NCI-H2171 (cell line): ENCODE data around the gene KIF16B.

Source experiments
- DNase-seq: peaks from one replicate; lab custom pipeline; 2025; lab: John Stamatoyannopoulos, UW

The KIF16B gene

DNA sequence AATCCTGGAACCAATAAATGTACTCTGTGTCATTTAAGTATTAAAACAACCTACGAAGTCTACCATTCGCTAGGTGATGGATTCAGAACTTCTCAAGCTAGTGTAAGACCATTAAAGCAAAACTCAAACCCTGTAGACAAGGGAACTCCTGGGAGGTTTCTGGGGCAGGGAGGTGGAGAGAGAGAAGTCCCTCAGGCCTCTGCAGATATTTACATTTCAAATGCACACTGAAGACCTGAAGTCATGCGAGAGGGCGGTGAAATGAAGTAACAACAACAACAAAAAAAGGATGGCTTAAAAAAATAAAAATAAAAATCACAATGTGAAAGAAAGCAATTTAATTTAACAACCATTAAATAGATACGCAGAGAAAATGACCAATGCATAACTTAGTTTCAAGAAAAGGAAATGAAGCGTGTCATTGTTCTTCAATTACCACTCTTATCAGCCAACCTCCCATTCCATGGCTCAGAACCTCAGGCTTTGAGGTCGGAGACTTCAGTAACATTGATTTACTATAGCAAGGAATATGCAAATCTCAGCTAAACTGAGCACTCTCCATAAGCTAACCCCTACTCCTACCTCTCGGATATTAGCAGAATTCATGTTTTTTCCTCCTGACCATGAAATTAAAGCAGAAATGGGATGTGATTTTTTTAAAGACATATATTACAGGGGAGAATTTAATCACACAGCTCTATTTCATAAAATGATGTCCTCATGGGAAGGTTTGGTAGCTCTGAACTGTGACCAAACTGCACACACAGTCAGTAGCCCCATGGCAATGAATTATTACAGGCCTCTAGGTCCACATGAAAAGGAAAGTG is 140.6 kb downstream of the KIF16B start:
- no peak for DNase-seq

DNA sequence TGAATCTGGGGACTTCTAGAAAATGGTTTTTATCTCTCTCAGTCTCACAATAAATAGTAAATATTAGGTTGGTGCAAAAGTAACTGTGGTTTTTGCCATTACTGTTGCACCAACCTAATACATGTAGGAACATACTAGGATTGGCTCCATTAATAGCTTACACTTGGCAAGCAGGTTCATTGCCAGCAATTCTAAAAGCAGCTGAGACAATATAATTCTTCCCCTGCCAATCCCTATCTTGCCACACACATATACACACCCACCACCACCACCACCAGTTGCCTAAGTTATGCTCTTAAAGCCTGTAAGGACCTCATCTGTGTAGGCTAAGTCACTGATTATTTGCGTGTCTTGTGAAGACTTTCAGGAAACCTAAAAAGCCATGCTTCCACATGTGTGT is 145.1 kb downstream of the KIF16B start:
- DNase-seq = no peak

DNA sequence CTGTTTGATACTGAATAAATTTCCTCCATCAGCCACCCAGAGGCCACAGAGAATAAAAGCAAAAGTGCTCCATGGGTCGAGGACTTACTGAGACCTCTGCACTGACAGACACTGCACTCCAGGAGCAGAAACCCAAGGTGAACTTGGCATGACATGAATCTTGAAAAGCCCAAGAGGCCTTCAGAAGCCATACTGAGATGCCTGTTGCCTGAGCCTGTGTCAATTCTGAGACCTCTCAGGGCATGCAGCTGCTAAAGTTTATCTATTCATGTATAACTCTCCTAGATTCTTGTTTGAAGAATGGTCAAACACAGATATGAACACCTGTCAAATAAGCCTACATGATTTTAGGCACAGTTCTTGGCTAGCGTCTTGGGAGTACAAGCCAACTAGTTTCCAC is 145.7 kb downstream of the KIF16B start:
- no peak for DNase-seq

DNA sequence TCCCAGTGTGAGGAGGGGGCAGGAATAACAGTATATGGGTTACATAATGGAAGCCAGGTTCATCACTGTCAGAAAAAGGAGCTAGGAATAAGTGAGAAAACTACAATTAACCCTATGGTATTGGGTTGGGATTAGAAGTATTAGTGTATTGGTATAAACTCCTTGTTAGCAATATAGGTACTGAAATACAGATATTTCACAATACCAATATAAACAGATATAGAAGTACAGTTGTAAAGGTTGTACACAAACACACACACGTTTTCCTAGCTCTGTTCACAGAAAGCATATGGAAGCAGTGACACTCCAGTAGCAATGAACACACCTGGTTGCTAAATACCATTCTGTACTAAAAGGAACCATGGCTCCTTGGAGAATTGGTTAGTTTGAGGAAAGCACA is 148.5 kb downstream of the KIF16B start:
- DNase-seq = no peak

DNA sequence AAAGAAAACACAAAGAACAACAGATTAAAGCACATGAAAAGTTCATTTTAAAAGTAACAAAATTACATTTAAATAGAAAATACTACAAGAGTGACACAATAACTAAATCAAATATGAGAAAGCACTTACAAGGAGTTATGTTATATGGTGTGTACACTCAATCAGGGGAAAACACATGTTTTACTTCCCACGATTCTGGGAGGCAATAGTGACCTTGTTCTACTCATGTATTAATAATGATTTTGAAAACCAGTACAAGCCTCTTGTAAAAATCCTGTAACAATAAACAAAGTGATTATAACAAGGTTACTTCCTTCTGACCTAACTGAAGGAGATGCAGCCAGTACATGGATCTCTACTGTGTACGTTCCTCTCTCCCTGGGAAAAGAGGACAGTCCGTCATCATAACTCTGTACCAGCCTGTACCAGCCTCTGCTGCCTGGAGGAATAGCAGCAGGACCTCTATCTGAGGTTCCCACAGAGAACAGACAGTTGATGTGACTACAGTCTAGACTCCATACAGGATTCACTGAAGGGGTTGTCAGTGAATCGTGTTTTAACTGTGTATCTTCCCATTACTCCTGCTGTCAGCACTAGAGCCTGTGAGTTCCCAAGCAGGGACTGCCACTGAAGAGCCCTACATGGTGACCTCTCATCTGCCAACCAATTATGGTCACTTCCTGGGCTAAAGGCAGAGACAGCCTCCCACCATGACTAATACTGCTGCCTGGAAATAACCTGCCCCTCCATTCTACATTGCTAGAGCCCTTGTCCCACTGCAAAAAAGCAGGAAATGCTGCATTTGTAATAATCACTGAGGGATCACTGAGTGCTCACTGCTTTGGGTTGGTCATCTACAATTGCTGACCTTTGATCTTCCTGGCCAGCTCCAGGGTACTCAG is 149.7 kb downstream of the KIF16B start:
- DNase-seq = no peak

DNA sequence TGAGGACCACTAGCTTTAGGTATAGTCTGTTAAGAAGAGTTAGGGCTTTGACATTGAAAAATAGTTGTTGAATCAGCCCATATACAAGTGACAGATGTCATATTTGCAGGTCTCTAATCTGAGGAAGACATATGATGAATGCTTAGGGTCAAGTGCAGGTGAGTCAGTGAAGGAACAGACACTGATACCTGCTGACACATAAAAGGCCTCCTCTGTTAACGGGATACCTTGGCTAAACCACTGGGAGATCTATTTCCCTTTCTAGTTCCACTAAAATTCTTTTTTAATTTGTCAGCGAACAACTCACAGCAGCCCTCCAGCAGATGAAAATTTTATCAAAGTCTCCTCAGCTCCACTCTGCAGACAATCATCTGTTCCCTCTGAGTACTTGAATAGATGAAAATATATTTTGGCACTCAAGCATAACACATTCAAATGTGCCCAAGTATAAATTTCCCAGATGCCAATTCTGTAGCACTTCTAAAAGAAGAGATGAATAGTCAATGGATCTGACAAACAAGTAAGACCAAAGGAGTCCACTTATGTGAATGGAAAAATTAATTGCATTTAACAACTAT is 154.0 kb downstream of the KIF16B start:
- no peak for DNase-seq

DNA sequence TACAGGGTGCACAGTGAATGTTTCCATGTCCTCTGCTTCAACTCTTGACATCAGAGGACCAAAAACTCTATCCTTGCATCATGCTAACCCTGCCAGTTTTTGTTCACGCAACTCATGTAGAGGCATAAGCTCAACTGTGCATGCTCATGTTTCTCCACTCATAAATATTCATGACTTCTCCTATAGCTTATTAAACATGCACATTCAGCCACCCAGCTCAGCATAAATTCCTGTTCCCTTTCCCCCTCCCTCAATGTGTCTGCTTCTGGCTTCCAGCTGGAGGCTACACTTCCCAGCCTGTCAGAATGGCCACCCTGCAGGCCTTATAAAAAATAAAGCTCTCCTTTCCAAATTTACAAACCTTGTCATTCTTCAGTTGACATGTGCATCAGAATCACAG is 154.6 kb downstream of the KIF16B start:
- no peak for DNase-seq

DNA sequence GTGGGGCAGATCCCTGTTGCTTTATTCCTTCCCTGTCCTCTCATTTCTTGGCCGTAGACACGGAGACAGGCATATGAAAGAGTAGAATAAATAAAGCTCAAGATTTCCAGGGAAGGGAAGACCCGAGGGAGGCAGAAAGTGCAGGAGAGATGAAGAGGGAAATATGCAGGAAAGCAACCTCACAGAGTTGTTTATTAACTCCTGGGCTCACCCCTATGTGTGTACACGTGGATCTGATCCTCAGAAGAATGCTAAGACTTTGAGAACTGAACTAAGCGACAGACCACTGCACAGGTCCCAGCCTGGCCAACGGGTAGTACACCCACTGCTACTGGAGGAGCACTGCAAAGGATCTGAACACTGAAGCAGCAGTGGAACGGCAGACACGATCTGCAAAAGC is 156.2 kb downstream of the KIF16B start:
- no peak for DNase-seq

DNA sequence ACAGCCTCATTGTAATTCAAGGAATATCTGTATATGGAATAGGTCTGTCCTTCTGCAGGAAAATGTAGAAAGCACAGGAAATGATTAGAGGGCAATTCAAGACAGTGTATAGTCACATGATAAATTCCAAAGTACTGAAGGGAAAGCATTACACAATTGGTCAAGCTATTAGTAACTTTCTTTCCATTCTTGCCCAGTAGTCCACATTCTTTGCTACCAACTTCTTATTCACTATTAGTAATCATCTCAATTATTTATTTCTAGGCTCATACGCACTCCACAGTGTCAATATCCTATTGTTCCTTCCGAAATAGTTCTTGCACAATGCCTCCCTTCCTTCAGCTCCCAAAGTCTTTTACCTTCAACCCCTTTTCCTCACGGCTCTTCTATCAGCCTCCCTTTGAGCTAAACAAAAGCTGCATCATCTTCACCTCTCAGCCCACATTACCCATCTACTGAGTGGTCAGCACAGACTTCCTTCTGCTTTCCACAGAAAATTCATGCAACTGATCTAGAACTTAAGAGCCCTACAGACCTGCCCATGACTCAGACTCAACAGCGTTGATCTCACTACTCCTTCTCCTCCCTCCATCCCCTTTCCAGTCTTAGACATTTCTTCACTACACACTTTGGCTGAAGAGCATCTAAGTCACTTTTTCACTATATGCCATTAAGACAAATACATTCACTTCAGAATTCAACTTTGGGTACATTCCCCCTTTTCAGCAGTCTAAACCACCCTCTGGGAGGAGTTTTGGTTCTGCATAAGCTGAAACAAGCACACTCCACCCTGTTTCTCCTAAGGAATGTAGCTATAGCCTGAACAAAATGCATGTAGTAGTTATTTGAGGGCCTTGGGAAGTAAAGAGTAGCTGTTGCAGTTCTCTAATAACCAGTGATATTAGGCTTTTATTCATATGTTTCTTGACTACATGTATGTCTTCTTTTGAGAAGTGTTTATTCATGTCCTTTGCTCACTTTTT is 157.9 kb downstream of the KIF16B start:
- no peak for DNase-seq

DNA sequence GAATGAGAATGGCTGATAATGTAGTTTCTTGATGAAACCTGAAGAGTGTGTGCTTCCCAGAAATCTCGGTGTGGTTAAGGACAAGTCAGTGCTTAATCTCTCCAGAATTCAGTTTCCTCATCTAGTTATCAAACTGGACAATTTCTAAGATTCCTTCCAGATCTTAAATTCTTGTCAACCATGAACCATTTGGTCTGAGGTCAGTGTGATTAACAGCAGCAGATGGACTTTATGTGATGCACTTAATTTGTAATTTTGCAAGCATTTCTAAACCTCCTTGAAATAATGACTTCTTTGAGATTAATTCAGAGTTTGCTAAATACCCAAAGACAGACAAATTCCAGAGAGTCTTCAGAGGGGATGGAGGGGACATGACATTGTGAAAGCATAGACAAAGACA is 160.3 kb downstream of the KIF16B start:
- no peak for DNase-seq

DNA sequence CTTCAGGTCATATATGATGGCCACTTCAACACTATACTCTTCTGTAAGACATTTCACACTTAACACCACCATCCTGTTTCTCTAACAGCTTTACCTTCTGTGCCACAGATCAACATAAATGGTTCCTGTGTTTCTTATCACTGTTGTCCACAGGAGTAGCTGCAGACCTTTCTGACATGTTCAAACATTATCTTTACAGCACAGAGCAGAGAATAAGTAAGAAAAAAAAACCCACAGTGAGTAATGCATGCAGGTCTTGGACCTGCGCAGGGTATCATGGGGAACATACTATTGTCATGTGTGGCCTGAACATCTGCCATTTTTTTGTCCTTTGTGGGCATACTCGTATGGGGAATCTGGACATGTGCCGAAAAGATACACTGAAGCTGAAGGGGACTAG is 161.9 kb downstream of the KIF16B start:
- DNase-seq = no peak

DNA sequence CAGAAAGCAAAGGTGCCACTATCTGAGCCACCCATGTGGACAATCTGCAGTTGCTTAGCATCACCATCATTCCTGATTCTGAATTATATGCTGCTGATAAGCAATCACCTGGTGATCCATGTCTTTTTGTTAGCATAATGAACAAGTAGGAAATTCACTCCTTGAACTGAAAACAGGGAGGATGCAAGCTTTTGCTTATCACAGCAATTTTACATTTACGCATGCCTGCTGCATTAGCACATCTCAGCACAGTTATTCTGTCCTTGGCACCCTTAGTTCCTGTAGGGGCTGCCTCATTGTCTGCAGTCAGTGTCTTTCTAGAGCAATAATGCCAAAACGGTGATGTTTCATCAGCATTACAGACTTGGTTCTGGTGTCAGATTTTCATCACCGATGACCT is 162.6 kb downstream of the KIF16B start:
- DNase-seq = no peak

DNA sequence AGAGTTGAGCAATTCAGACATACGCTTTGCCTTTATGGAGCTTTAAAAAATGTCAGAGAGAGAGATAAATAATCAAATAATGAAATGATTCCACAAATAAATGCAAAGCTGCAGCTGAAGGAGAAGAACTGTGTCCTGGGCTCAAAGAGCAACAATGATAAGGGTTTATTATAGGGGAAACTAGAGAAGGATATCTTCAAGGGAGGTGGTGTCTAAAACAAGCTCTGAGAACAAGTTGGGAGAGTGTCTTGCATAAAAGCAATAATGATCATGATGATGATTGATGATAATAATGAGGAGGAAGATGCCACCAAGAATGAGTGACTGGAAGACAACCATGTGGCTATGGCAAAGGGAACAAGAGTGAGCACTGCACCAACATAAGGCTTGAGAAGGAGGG is 164.3 kb downstream of the KIF16B start:
- no peak for DNase-seq

DNA sequence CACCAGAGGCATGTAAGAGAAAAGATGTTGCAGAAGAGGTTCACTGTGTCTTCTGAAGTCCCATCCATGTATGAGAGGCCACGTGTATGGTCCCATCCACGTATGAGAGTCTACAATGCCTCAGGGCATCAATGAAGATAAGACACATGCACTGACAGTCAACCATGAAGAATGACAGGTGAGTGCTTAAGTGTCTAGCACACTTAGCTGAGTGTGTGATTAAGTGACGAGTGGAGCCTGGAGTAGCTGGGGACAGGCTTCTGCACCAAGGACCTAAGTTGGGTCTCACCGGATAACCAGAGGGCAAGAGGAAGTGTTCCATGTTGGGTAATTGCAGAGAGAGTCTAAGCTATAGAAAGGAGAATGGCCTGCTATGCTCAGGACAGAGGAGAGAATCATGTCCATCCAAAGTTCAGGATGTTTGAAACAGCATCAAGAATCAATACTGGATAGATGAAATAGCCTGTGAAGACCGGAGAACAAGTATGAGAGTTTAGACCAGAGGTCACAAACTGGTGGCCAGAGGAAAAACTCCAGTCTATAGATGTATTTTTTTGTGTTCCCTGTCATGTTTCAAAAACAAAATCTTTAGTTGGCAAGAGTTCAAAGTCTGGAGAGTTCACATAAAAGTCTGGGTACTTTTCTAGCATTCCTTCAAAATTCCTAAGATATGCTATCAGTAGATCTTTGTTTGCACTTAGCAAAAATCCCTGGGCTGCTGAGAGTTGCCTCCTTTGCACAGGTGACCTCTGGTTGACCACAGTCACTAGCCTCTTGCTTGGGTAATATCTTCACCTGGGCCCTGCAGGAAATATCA is 165.8 kb downstream of the KIF16B start:
- DNase-seq = no peak

DNA sequence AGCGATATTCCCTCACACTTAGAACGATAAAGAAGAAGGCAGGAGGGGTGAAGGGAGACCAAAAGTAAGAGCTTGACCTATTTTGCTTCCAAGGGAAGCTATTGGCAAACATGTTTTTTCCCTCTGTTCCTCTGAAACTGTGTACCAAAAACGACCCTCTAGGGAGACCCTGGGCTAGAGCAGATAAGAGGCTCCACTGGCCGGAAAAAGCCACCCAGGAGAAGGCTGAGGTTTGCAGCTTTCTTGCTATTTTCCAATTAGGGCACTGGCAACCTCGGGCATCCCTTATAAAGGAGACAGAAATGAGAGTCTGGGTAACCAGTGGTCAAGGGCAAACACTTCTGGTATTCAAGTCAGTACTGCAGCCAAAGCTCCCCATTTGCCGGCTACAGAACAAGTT is 168.0 kb downstream of the KIF16B start:
- DNase-seq = no peak

DNA sequence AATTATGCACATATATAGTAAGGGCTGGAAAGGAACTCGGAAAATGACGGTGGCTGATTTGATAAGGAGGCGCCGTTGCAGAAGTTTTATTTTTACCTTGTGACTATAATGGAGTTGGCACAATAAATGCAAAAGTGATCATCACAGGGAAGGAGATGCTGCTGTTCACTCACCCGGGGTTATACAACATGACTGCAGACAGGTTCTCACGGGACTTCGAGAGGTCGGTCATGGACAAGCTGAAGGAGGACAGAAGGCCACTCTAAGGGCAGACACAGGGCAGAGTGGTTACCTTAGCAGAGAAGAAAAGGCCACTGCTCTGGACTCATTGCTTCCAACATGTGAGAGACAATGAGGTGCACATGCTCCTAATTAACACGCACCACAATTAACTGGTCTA is 168.6 kb downstream of the KIF16B start:
- DNase-seq = no peak

DNA sequence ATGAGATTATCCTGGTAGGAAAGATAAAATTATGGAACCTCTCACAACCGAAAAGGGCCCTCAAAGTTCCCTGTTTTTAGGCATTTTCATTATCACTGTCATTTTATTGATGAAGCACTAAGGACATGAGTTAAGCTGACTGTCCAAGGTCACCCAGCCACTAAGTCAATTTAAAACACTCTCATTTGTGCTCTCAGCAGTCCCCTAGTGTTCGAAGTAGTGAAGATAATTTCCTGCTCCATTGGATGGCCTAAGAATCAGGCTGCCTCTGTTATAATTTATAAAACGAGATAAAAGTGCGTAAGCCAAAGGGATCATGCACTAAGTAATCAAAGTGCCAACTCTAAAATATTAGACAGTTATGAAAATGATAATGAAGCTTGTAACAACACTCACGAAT is 169.1 kb downstream of the KIF16B start:
- DNase-seq = no peak

DNA sequence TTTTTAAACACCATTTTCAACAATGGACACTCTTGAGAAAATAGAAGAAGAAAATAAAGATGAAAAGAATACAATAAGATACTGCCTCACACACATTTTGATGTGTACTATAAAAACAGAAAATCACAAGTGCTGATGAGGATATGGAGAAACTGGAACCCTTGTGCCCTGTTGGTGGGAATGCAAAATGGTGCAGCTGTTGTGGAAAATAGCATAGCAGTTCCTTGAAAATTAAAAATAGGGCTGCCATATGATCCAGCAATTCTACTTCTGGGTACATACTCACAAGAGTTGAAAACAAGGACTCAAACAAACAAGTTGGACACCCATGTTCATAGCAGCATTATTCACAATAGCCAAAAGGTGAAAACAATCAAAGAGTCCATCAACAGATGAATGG is 173.0 kb downstream of the KIF16B start:
- no peak for DNase-seq

DNA sequence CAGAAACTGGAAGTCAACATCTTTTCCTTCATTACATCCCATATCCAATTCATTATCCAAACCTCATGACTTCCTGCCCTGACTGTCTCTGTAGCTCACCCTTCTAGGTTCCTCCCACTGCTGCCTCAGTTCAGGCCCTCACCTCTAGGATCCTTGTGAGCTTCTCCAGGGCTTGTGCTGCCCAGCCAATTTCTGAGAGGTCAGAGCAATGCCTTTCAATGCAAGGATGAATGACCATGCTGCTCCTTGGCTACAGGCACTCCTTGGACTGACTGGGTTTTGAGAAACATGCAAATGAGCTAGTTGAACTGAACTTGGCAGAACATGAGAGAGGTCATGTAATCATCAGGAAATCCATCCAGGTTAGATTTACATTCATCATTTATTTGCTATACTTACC is 173.4 kb downstream of the KIF16B start:
- DNase-seq = no peak

DNA sequence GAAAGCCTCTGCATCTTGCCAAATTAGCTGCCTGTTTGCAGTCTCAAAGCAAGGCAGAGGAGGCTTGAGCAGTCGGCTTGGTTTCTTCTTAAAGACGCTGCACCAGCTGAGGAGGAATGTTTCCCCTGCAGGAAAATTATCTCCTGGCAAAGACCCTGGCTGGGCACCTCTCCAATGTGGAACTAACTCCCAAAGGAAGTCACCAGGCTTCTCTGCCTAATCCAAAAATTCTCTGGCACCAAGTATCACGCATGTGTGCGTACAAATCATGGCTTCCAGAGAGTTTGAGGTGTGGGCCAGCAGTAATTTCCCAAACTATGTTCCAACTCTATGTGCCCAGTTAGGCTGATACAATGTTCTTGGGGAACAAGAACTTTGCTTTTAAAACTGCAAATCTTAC is 176.2 kb downstream of the KIF16B start:
- no peak for DNase-seq

DNA sequence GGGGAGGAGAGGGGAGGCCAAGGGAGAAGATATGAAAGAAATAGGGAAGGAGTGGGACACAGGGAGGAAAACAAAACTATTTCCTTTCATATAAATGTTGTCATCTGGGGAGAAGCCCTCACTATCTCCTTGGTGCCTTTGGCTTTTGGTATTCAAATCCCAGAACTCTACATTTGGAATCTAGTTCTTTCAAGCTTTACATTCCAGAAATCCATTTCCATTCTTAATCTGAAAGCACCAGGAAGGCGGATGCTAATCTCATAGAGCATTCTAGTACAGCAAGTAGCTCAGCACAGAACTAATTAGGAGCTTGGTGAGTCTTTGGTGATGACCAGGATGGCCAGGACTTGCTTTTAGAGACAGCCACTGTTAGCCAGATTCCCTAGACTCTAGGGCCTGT is 177.9 kb downstream of the KIF16B start:
- no peak for DNase-seq
